Suprapubic skin (tissue), 3 donors: ENCODE data around the gene SGK2.
"Not testable (repeated sequence)": the region's sequence is repeated elsewhere in the genome, so short reads cannot be mapped to it uniquely, and the experiment has no call there.

Experiments
- POLR2AphosphoS5 ChIP-seq, 3 donors: sonication (generic); formaldehyde crosslinking; IDR thresholded peaks; one replicate each; pipeline ENCODE4 v1.6.1; 2017; ENCODE audit warnings: antibody characterized with exemption in 3 of 3
- TF ChIP-seq, protein P1 (sequence below), 2 donors: fragments of 200-600 bp in 1 of 2; fragments of 450-650 bp in 1 of 2; sonication (generic) in 1 of 2; IDR thresholded peaks; one replicate each; pipeline ENCODE4 v1.5.1; 2016 to 2019; ENCODE audit warnings: antibody characterized with exemption in 2 of 2, mild to moderate bottlenecking in 1 of 2, moderate library complexity in 1 of 2

DNA sequence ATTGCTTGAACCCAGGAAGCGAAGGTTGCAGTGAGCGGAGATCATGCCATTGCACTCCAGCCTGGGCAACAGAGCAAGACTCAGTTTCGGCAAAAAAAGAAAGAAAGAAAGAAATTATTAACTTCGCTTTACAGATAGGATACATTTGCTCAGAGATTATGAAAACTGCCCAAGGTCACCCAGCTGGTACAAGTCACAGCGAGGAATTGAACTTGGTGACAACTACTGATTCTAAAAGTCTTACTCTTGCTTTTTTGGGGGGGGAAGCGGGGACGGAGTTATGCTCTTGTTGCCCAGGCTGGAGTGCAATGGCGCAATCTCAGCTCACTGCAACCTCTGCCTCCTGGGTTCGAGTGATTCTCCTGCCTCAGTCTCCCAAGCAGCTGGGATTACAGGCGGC is 29.7 kb downstream of the SGK2 start:
- TF ChIP-seq, protein P1, sequence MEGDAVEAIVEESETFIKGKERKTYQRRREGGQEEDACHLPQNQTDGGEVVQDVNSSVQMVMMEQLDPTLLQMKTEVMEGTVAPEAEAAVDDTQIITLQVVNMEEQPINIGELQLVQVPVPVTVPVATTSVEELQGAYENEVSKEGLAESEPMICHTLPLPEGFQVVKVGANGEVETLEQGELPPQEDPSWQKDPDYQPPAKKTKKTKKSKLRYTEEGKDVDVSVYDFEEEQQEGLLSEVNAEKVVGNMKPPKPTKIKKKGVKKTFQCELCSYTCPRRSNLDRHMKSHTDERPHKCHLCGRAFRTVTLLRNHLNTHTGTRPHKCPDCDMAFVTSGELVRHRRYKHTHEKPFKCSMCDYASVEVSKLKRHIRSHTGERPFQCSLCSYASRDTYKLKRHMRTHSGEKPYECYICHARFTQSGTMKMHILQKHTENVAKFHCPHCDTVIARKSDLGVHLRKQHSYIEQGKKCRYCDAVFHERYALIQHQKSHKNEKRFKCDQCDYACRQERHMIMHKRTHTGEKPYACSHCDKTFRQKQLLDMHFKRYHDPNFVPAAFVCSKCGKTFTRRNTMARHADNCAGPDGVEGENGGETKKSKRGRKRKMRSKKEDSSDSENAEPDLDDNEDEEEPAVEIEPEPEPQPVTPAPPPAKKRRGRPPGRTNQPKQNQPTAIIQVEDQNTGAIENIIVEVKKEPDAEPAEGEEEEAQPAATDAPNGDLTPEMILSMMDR (IDR thresholded peaks at IDR 0.05): not testable (repeated sequence)
- TF ChIP-seq POLR2AphosphoS5 (IDR thresholded peaks at IDR 0.05): not testable (repeated sequence)
